Right ventricle myocardium superior (tissue), 1 donor: ENCODE data around the gene LPIN2. TPM values are rescaled to one million over a fixed set of nuclear protein-coding genes. Genes with fewer than 3 reads are reported as not detected.
"Not testable (repeated sequence)": the region's sequence is repeated elsewhere in the genome, so short reads cannot be mapped to it uniquely, and the experiment has no call there.

ENCODE experiments used
- ATAC-seq: fragments of 200-7000 bp; cut with Tn5 transposase; one replicate; pipeline ENCODE4 v1.9.1; 2020; ENCODE audit warnings: mild to moderate bottlenecking; ENCODE audit not compliant: poor library complexity
- DNase-seq: peaks from one replicate; pipeline ENCODE4 v3.0.0-alpha.2; 2020
- intact Hi-C: fragments of 100-400 bp; cut with DNase I; formaldehyde crosslinking; loops from one replicate; pipeline ENCODE4 v1.11.2; 2022
- long read RNA-seq: library from polyadenylated mRNA; unstranded; transcript quantifications from one replicate; pipeline ENCODE4 v2.0.0, GENCODE V29; 2021
- total RNA-seq: library from RNA; stranded (reverse); fragmentation: NEBNext Ultra II Directional; extraction: Animal tissue kit (Norgen Biotek cat#: 25700); gene quantifications from one replicate; pipeline ENCODE4 v1.2.1, GENCODE V29; 2021
- donor health status: DM: no; HTN: yes; CAD: no; lungs with severe emphysema.

The LPIN2 gene
- total RNA-seq, result 10.4 TPM
- long read RNA-seq, partial matches to known transcripts, result 5 of 9 reads
- long read RNA-seq, other reads (novel, unspliced or antisense), result 4 of 9 reads

DNA sequence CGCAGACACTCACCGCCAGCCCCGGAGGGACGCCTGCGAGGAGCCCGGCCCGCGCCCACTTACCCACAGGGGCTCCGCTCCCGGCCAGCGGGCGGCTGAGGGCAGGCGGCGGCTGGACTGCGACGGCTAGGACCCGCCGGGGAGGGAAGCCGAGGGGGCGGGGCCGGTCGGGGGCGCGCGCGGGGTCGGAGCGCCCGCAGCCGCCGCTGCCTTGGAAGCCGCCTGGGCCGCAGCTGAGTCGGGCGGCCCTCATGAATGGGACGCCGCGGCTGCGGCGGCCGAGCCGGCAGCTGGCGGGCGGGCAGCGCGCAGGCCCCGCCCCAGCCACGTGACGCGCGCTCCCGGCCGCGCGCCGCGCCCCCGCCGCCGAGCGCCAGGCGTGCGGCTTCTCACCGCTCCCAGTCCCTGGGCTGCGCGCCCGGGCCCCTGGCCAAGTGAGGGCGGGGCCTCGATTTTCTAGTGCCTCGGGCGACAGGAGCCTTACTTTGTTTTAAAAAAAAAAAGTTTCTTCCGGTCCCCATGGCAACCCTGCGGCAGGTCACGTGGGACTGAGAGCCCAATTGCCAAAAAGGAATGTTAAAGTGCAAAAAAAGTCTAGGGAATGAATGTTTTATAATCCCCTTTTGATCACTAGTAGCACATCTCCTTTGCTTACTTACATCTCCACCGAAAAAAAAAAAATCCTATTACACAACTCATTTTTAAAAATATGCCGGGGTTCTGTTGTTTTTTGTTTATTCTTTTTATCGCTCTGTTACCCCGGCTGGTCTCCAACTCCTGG, at the start of gene LPIN2:
Gene LPIN2 (minus strand): TSS at position 121 of the 781 bp plus-strand sequence. CDS start 52,304 bp downstream, outside the sequence.
- intact Hi-C loops, result loop anchor here (5.0 kb wide), 1 partner anchor 36 kb away; no protein-coding TSS in a partner anchor
- ATAC-seq (peak; percentile 90), DNase-seq (peak; percentile 100)

DNA sequence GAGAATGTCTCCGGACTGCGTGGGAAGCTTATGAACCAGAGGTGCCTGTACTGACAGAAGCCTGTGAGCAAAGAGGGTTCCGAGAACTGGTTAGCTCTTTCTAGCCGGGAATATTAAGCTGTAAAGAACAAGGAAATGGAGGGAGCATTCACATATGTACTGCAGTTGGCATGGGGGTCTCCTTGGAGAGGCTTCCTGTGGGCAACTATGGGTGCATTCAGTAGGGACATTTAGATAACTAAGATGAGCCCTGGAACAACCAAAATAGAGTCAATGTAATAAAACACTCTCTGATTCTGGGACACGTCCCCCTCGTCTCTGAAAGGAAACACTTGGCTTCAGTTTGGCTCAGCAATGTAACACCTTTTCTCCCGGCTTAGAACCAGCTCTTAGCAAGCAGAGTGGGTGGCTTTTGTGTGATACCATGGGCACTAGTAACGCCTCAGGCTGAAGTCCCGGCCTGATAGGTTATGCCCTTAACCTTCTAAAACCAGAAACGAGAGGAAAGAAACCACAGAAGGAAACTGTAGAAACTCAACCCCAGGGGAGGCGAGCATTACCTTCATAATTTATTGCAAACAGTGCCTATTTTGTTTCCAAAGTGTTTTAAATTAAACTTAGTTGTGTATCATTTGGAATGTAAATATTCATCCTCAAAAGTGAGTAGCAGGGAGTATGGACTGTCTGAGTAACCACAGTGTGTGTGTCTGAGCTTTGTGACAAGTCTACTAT, 48.8 kb upstream of the LPIN2 start:
- intact Hi-C loops, result loop anchor here (5.0 kb wide), 2 partner anchors 114 to 129 kb away; no protein-coding TSS in a partner anchor
- DNase-seq (no peak), ATAC-seq (no peak)

DNA sequence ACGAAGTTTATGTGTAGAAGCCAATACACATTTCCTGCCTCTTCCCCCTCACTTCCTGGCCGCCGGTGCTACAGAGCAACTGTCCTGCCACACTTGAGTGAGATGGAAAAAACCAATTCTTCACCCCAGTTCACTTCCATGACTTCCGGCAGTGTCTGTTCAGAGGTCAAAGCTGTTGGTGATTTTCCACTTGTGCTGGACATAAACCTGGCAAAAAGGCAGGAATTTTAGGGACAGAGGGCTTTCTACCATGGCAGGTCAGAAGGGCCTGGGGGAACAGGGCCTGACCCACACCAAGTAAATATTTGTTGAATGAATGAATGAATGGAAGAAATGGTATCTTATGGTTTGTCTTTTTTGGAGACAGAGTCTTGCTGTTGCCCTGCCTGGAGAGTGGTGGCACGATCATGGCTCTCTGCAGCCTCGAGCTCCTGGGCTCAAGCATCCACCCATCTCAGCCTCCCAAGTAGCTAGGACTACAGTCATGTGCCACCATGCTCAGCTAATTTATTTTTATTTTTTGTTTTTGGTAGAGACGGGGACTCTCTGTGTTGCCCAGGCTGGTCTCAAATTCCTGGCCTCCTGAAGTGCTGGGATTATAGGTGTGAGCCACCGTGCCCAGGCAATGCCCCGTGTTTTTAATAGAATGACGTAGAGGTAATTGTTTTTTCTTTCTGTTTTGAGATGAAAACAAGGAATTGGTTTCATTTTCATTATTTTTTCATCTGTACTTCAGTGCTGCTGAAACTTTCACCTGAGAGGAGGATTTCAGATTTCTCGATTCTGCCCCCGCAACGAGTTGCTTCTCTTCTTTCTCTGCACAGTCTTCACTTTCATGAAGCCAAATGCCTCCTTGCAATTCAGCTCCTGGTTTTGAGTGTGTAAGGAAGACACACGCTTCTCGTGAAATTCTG, 48.0 kb upstream of the LPIN2 start:
- DNase-seq (no peak), ATAC-seq (no peak)
- intact Hi-C loops, result loop anchor here (5.0 kb wide), 2 partner anchors 114 to 129 kb away; no protein-coding TSS in a partner anchor

DNA sequence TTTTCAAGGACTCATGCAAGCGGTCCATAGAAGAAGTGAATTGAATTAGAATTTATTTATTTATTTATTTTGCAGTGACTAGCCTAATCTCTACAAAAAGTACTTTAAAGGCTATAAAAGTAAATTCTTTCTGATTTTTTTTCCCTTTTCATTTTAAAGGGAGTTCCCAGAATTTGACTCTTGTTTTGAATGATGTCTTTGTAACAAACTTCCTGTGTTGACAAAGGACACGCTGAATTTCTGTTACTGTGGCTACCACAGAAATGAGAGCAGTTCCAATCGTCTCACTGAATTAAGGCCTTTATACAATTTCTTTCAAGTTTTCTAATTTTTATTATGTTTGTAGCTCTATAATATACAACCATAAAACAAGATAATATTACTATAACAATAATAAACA, 46.3 kb upstream of the LPIN2 start:
- ATAC-seq, result no peak
- intact Hi-C loops, result no loop called here
- DNase-seq, result no peak

DNA sequence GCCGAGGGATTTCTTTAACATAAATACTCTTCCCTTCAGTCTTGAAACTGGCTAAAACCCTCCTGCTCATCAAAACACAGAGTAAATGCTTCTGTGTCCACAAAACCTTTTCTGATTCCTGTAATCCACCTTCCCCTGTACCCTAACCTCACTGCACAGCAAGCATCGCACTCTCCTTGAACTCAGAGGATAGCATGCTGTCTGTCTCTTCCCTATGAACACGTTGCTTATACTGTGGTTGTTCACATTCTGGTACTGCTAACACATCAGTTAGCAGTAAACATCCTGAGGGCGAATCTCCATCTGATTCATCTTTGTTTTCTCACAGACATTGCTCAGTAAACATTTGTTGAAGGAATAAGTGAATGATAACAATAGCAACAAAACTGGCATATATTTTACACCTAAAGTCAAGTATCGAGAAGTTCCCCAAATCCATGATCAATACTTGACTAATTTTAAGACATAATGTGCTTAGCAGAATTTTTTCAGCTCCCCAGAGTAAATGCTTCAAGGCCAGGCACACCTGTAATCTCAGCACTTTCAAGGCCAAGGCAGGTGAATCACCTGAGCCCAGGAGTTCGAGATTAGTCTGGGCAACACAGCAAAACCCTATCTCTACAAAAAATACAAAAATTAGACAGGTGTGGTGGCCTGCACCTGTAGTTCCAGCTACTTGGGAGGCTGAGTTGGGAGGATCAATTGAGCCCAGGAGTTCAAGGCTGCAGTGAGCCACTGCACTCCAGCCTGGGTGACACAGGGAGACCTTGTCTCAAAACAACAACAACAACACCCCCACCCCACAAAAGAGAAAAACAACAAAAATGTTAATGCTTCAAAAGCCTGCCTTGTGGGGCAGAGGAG, 45.6 kb upstream of the LPIN2 start:
- ATAC-seq, result no peak
- intact Hi-C loops, result no loop called here

GRCh38 chr18:3057526-3057925, 44.6 kb upstream of the LPIN2 start:
- no peak for ATAC-seq
- no peak for DNase-seq
- intact Hi-C loops, result no loop called here

More for the DNA sequence above, 45.6 kb upstream of the LPIN2 start:
- DNase-seq, result no peak

DNA sequence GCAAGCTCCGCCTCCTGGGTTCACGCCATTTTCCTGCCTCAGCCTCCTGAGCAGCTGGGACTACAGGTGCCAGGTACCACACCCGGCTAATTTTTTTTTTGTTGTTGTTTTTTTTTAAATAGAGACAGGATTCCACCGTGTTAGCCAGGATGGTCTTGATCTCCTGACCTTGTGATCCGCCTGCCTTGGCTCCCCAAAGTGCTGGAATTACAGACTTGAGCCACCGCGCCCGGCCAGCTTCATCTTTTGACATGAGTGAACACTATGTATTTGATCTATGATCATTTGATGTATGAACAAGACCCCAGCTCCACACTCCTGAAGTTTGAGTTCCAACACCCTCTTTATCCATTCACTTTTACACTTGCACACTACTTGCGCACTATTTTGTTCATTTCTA, 43.4 kb upstream of the LPIN2 start:
- ATAC-seq (no peak), DNase-seq (no peak)
- intact Hi-C loops, result no loop called here

DNA sequence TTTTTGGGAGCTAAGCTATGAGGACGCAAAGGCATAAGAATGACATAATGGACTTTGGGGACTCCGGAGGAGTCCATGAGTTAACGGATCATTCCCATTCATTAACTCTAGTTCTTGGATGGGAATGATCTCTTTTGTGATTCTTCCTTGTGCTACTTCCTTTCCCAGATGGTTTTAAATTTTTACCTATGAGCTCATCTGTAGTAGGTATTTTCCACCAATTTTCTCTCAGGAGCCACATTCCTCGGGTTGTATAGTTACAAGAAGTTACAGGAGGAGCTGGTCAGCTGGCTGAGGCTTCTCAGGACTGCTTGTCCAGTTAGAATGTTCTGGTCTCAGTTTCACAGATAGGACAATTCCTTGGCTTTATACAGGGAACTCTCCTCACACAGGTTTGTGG, 42.9 kb upstream of the LPIN2 start:
- intact Hi-C loops, result no loop called here
- no peak for DNase-seq
- no peak for ATAC-seq

- DNase-seq (no peak), ATAC-seq (no peak)
- intact Hi-C loops, result no loop called here
These were observed 42.3 kb upstream of the LPIN2 start for GRCh38 chr18:3055186-3055728.

DNA sequence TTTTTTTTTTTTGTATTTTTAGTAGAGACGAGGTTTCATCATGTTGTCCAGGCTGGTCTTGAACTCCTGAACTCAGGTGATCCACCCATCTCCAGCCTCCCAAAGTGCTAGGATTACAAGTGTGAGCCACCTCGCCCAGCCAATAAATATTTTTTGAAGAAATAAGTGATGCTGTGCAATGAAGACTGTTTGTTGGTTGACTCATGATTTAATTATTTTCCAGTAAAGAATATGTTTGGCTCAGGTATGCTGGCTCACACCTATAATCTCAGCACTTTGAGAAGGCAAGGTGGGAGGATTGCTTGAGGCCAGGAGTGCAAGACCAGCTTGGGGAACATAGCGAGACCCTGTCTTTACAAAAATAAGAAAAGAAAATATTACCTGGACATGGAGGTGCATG, 41.8 kb upstream of the LPIN2 start:
- intact Hi-C loops, result no loop called here
- DNase-seq, result no peak
- no peak for ATAC-seq

DNA sequence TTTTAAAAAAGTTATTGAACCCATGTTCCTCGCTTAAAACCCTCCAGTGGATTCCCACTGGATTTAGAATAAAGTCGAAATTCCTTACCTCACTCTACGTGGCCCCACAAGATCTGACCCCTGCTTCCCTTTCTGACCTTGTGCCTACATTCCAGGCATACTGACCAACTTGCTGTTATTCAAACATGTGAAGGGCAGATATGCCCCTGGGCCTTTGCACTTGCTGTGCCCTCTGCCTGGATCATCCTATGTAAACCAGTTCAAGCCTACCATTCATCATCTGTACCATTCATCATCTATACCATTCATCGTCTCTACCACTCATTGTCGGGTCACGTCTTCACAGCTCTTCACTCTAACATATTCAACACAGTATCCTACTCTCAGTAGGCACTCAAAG, 41.3 kb upstream of the LPIN2 start:
- ATAC-seq, result no peak
- DNase-seq, result no peak
- intact Hi-C loops, result no loop called here

DNA sequence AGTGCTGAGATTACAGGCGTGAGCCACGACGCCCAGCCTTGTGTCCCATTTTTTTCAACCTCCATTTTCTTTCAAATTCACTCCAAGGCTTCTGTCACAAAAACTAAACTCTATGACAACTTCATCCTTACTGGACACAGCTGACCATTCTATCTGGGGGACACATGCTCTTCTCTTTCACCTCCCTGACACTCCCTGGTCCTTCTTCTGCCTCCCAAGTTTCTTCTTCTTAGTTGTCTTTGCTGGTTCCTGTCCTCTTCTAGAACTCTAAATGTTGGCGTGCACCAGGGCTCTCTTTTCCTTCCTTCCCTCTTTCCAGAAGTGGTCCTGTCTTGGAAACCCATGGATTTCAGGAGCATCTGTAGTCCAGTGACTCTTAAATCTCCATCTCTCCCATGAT, 40.1 kb upstream of the LPIN2 start:
- intact Hi-C loops, result no loop called here
- ATAC-seq (no peak), DNase-seq (no peak)

GRCh38 chr18:3052411-3052758, 39.4 kb upstream of the LPIN2 start:
- intact Hi-C loops, result no loop called here
- no peak for ATAC-seq
- DNase-seq, result no peak

DNA sequence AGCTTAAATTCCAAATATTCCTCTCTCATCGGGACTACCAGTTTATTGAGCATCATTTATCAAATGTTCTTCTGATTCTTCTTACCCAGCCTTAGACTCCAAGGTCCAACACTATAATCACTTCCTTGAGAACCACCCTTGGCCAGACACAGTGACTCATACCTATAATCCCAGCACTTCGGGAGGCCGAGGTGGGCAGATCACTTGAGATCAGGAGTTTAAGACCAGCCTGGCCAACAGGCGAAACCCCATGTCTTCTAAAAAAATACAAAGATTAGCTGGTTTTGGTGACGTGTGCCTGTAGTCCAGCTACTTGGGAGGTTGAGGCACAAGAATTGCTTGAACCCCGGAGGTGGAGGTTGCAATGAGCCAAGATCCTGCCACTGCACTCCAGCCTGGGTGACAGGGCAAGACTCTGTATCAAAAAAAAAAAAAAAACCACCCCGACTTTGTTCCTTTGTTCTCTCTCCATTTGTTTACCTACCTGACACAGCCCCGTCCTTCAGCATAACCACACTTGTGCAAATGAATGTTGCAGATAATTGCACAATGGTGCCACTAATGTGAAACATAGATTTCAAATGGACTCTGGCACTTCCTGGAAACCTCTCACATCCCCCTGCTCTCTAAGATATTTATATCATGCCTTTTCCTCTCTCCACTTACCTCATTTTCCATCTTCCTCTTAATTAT, 38.9 kb upstream of the LPIN2 start:
- DNase-seq (no peak), ATAC-seq (no peak)
- intact Hi-C loops, result no loop called here

GRCh38 chr18:3049897-3050454, 37.0 kb upstream of the LPIN2 start:
- DNase-seq, ATAC-seq, intact Hi-C loops: not testable (repeated sequence)

DNA sequence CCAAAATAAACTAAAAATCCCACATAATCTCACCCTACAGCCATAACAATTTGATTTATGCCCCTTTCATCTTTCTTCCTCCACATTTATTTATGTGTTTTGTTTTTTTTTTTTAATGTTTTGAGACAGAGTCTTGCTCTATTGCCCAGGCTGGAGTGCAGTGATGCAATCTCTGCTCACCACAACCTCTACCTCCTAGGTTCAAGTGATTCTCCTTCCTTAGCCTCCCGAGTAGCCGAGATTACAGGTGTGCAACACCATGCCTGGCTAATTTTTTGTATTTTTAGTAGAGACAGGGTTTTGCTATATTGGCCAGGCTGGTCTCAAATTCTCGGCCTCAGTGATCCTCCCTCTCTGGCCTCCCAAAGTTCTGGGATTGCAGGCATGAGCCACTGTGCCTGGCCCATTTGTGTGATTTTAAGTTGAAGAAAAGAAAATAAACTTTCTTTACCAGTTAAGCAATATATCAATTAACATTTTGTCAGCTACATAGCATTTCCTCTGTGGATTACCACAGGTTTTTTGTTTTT, 35.9 kb upstream of the LPIN2 start:
- intact Hi-C loops, result no loop called here
- DNase-seq, result no peak
- ATAC-seq, result no peak

- DNase-seq, result no peak
- no peak for ATAC-seq
- intact Hi-C loops, result no loop called here
These were observed 35.2 kb upstream of the LPIN2 start for GRCh38 chr18:3048121-3048520.
